HEK293 (cell line): ENCODE results near the gene DMAC1.

ENCODE experiments used
- BCL11A ChIP-seq: fragments of 450-650 bp; formaldehyde crosslinking; IDR thresholded peaks from 2 replicates; pipeline ENCODE4 v1.5.1; 2016; ENCODE audit warnings: low read depth, missing biosample characterization, missing genetic modification characterization
- BCL11B ChIP-seq: fragments of 450-650 bp; formaldehyde crosslinking; IDR thresholded peaks from 2 replicates; pipeline ENCODE4 v1.5.1; 2016; ENCODE audit warnings: low read depth, missing biosample characterization, missing genetic modification characterization
- HOXA7 ChIP-seq: sonication (generic); formaldehyde crosslinking; IDR thresholded peaks from 2 replicates; pipeline ENCODE4 v1.8.1; 2022; ENCODE audit warnings: missing genetic modification reagents, borderline replicate concordance
- HOXC10 ChIP-seq: sonication (generic); formaldehyde crosslinking; IDR thresholded peaks from 2 replicates; pipeline ENCODE4 v1.8.1; 2023; ENCODE audit warnings: mild to moderate bottlenecking, missing genetic modification reagents
- SP7 ChIP-seq: fragments of 450-650 bp; formaldehyde crosslinking; IDR thresholded peaks from 2 replicates; pipeline ENCODE4 v1.5.1; 2016; ENCODE audit warnings: missing biosample characterization, missing genetic modification characterization
- ZBTB7A ChIP-seq: fragments of 450-650 bp; formaldehyde crosslinking; IDR thresholded peaks from 2 replicates; pipeline ENCODE4 v1.5.1; 2016; ENCODE audit warnings: low read depth, missing biosample characterization, missing genetic modification characterization
- ZNF112 ChIP-seq: fragments of 450-650 bp; formaldehyde crosslinking; IDR thresholded peaks from 2 replicates; pipeline ENCODE4 v1.5.0; 2017; ENCODE audit warnings: missing biosample characterization, missing genetic modification characterization
- ZNF155 ChIP-seq: fragments of 450-650 bp; formaldehyde crosslinking; IDR thresholded peaks from 2 replicates; pipeline ENCODE4 v1.5.1; 2016; ENCODE audit warnings: missing biosample characterization, missing genetic modification characterization
- ZNF239 ChIP-seq: fragments of 450-650 bp; formaldehyde crosslinking; IDR thresholded peaks from 2 replicates; pipeline ENCODE4 v1.5.1; 2016; ENCODE audit warnings: missing biosample characterization, missing genetic modification characterization
- ZNF335 ChIP-seq: fragments of 450-650 bp; formaldehyde crosslinking; conservative IDR thresholded peaks from 2 replicates; pipeline ENCODE4 v1.5.1; 2016; ENCODE audit warnings: missing biosample characterization, missing genetic modification characterization
- ZNF433 ChIP-seq: fragments of 450-650 bp; formaldehyde crosslinking; IDR thresholded peaks from 2 replicates; pipeline ENCODE4 v1.5.1; 2016; ENCODE audit warnings: missing biosample characterization, missing genetic modification characterization, low read depth
- ZNF530 ChIP-seq: fragments of 450-650 bp; formaldehyde crosslinking; IDR thresholded peaks from 2 replicates; pipeline ENCODE4 v1.5.1; 2016; ENCODE audit warnings: low read depth, missing biosample characterization, missing genetic modification characterization
- ZNF561 ChIP-seq: fragments of 450-650 bp; IDR thresholded peaks from 2 replicates; pipeline ENCODE4 v1.5.1; 2018; ENCODE audit warnings: missing biosample characterization, missing genetic modification characterization, borderline replicate concordance
- ZNF571 ChIP-seq: fragments of 450-650 bp; formaldehyde crosslinking; IDR thresholded peaks from 2 replicates; pipeline ENCODE4 v1.5.0; 2017; ENCODE audit warnings: missing biosample characterization, missing genetic modification characterization
- ZNF629 ChIP-seq: fragments of 450-650 bp; formaldehyde crosslinking; IDR thresholded peaks from 2 replicates; pipeline ENCODE4 v1.5.1; 2017; ENCODE audit warnings: missing biosample characterization, missing genetic modification characterization
- ZNF660 ChIP-seq: fragments of 450-650 bp; IDR thresholded peaks from 2 replicates; pipeline ENCODE4 v1.5.1; 2018; ENCODE audit warnings: missing biosample characterization, mild to moderate bottlenecking, missing genetic modification characterization
- ZNF707 ChIP-seq: fragments of 450-650 bp; formaldehyde crosslinking; IDR thresholded peaks from 2 replicates; pipeline ENCODE4 v1.5.1; 2016; ENCODE audit warnings: missing biosample characterization, missing genetic modification characterization
- ZNF747 ChIP-seq: fragments of 450-650 bp; formaldehyde crosslinking; IDR thresholded peaks from 2 replicates; pipeline ENCODE4 v1.5.1; 2016; ENCODE audit warnings: missing biosample characterization, missing genetic modification characterization
- ZNF76 ChIP-seq: fragments of 450-650 bp; formaldehyde crosslinking; IDR thresholded peaks from 2 replicates; pipeline ENCODE4; 2016; ENCODE audit warnings: low read depth, missing biosample characterization, missing genetic modification characterization, borderline replicate concordance
- ZNF768 ChIP-seq: fragments of 450-650 bp; formaldehyde crosslinking; IDR thresholded peaks from 2 replicates; pipeline ENCODE4 v1.5.1; 2018; ENCODE audit warnings: missing biosample characterization, mild to moderate bottlenecking, missing genetic modification characterization
- TF ChIP-seq, protein P1 (sequence below): fragments of 450-650 bp; formaldehyde crosslinking; IDR thresholded peaks from 2 replicates; pipeline ENCODE4 v1.5.1; 2016; ENCODE audit warnings: missing biosample characterization, missing genetic modification characterization
- TF ChIP-seq, protein P2 (sequence below): fragments of 450-650 bp; formaldehyde crosslinking; IDR thresholded peaks from 2 replicates; pipeline ENCODE4 v1.5.1; 2017; ENCODE audit warnings: missing biosample characterization, missing genetic modification characterization
- TF ChIP-seq, protein P3 (sequence below): fragments of 450-650 bp; formaldehyde crosslinking; optimal IDR thresholded peaks from 2 replicates; pipeline ENCODE3; 2016; ENCODE audit warnings: missing biosample characterization, mild to moderate bottlenecking, missing genetic modification characterization
- TF ChIP-seq, protein P4 (sequence below): fragments of 450-650 bp; formaldehyde crosslinking; IDR thresholded peaks from 2 replicates; pipeline ENCODE4 v1.5.1; 2016; ENCODE audit warnings: missing biosample characterization, missing genetic modification characterization
- TF ChIP-seq, protein P5 (sequence below): fragments of 450-650 bp; formaldehyde crosslinking; IDR thresholded peaks from 2 replicates; pipeline ENCODE4 v1.5.1; 2016; ENCODE audit warnings: missing biosample characterization, missing genetic modification characterization
- TF ChIP-seq, protein P6 (sequence below): fragments of 450-650 bp; formaldehyde crosslinking; IDR thresholded peaks from 2 replicates; pipeline ENCODE4 v1.5.0; 2017; ENCODE audit warnings: missing biosample characterization, missing genetic modification characterization, borderline replicate concordance
- TF ChIP-seq, protein P7 (sequence below): fragments of 450-650 bp; formaldehyde crosslinking; IDR thresholded peaks from 2 replicates; pipeline ENCODE4 v1.5.1; 2016; ENCODE audit warnings: missing biosample characterization, missing genetic modification characterization, borderline replicate concordance

DMAC1 gene

DNA sequence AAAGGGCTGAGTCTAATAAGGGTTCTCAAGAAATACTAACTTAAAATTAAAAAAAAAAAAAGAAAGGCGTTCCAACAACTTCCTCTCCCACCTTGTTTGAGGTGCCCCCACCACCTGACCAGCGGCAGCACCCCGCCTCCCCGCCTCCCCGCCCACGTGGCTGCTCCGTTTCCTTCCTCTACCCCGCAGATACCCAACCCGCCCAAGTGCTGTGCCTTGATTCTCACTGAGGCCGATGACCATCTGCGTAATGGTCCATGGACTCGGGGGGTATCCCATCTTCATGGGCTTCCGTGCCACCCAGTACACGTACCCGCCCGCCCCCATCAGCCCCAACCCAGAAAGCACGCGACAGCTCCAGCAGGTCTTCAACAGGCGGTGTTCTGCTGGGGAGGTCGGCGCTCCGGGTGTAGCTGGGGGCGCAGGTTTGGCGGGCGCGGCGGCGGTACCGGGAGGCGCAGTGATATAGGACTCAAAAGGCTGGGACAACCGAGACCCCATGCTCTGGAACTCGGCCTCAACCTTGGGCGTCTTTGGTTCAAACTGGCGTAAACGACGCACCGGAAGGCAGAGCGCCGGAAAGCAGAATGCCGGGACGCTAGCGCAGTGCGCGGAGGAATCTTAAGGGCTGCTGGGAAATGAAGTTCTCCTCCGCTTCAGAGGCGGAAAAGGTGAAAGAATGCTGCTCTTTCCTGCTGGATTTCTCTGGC is at the start of gene DMAC1 (continued):
- no peak for TF ChIP-seq ZNF660 (tag by site-specific recombination)
- no peak for TF ChIP-seq ZNF433 (tag by site-specific recombination)
- TF ChIP-seq BCL11B (tag by site-specific recombination): no peak
- TF ChIP-seq, protein P1, sequence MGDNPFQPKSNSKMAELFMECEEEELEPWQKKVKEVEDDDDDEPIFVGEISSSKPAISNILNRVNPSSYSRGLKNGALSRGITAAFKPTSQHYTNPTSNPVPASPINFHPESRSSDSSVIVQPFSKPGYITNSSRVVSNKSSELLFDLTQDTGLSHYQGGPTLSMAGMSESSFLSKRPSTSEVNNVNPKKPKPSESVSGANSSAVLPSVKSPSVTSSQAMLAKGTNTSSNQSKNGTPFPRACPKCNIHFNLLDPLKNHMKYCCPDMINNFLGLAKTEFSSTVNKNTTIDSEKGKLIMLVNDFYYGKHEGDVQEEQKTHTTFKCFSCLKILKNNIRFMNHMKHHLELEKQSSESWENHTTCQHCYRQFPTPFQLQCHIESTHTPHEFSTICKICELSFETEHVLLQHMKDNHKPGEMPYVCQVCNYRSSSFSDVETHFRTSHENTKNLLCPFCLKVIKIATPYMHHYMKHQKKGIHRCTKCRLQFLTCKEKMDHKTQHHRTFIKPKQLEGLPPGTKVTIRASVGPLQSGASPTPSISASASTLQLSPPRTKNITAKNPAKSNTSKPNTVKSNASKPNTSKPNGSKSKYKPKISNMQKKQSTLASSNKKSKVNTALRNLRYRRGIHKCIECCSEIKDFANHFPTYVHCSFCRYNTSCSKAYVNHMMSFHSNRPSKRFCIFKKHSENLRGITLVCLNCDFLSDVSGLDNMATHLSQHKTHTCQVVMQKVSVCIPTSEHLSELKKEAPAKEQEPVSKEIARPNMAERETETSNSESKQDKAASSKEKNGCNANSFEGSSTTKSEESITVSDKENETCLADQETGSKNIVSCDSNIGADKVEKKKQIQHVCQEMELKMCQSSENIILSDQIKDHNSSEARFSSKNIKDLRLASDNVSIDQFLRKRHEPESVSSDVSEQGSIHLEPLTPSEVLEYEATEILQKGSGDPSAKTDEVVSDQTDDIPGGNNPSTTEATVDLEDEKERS: no peak
- TF ChIP-seq HOXA7 (CRISPR knock-in tag): no peak
- TF ChIP-seq ZNF155 (tag by site-specific recombination): no peak
- TF ChIP-seq BCL11A (tag by site-specific recombination): no peak
- TF ChIP-seq ZNF768 (tag by site-specific recombination): no peak
- TF ChIP-seq ZNF335 (tag by site-specific recombination): peak; percentile 73
- TF ChIP-seq, protein P2, sequence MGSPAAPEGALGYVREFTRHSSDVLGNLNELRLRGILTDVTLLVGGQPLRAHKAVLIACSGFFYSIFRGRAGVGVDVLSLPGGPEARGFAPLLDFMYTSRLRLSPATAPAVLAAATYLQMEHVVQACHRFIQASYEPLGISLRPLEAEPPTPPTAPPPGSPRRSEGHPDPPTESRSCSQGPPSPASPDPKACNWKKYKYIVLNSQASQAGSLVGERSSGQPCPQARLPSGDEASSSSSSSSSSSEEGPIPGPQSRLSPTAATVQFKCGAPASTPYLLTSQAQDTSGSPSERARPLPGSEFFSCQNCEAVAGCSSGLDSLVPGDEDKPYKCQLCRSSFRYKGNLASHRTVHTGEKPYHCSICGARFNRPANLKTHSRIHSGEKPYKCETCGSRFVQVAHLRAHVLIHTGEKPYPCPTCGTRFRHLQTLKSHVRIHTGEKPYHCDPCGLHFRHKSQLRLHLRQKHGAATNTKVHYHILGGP (tag by site-specific recombination): no peak
- TF ChIP-seq ZNF561 (tag by site-specific recombination): no peak
- TF ChIP-seq, protein P3, sequence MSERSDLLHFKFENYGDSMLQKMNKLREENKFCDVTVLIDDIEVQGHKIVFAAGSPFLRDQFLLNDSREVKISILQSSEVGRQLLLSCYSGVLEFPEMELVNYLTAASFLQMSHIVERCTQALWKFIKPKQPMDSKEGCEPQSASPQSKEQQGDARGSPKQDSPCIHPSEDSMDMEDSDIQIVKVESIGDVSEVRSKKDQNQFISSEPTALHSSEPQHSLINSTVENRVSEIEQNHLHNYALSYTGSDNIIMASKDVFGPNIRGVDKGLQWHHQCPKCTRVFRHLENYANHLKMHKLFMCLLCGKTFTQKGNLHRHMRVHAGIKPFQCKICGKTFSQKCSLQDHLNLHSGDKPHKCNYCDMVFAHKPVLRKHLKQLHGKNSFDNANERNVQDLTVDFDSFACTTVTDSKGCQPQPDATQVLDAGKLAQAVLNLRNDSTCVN: peak; percentile 37
- no peak for TF ChIP-seq ZNF629 (tag by site-specific recombination)
- TF ChIP-seq ZBTB7A (tag by site-specific recombination): no peak
- TF ChIP-seq ZNF76 (tag by site-specific recombination): peak; percentile 92
- TF ChIP-seq, protein P4, sequence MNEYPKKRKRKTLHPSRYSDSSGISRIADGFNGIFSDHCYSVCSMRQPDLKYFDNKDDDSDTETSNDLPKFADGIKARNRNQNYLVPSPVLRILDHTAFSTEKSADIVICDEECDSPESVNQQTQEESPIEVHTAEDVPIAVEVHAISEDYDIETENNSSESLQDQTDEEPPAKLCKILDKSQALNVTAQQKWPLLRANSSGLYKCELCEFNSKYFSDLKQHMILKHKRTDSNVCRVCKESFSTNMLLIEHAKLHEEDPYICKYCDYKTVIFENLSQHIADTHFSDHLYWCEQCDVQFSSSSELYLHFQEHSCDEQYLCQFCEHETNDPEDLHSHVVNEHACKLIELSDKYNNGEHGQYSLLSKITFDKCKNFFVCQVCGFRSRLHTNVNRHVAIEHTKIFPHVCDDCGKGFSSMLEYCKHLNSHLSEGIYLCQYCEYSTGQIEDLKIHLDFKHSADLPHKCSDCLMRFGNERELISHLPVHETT (tag by site-specific recombination): no peak
- no peak for TF ChIP-seq ZNF571
- TF ChIP-seq ZNF112: no peak
- TF ChIP-seq ZNF239 (tag by site-specific recombination): no peak
- no peak for TF ChIP-seq SP7
- TF ChIP-seq ZNF530 (tag by site-specific recombination): no peak
- TF ChIP-seq, protein P5, sequence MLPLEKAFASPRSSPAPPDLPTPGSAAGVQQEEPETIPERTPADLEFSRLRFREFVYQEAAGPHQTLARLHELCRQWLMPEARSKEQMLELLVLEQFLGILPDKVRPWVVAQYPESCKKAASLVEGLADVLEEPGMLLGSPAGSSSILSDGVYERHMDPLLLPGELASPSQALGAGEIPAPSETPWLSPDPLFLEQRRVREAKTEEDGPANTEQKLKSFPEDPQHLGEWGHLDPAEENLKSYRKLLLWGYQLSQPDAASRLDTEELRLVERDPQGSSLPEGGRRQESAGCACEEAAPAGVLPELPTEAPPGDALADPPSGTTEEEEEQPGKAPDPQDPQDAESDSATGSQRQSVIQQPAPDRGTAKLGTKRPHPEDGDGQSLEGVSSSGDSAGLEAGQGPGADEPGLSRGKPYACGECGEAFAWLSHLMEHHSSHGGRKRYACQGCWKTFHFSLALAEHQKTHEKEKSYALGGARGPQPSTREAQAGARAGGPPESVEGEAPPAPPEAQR (tag by site-specific recombination): no peak
- TF ChIP-seq, protein P6, sequence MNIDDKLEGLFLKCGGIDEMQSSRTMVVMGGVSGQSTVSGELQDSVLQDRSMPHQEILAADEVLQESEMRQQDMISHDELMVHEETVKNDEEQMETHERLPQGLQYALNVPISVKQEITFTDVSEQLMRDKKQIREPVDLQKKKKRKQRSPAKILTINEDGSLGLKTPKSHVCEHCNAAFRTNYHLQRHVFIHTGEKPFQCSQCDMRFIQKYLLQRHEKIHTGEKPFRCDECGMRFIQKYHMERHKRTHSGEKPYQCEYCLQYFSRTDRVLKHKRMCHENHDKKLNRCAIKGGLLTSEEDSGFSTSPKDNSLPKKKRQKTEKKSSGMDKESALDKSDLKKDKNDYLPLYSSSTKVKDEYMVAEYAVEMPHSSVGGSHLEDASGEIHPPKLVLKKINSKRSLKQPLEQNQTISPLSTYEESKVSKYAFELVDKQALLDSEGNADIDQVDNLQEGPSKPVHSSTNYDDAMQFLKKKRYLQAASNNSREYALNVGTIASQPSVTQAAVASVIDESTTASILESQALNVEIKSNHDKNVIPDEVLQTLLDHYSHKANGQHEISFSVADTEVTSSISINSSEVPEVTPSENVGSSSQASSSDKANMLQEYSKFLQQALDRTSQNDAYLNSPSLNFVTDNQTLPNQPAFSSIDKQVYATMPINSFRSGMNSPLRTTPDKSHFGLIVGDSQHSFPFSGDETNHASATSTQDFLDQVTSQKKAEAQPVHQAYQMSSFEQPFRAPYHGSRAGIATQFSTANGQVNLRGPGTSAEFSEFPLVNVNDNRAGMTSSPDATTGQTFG (tag by site-specific recombination): no peak
- no peak for TF ChIP-seq HOXC10 (CRISPR knock-in tag)
- TF ChIP-seq ZNF707: no peak
- TF ChIP-seq, protein P7, sequence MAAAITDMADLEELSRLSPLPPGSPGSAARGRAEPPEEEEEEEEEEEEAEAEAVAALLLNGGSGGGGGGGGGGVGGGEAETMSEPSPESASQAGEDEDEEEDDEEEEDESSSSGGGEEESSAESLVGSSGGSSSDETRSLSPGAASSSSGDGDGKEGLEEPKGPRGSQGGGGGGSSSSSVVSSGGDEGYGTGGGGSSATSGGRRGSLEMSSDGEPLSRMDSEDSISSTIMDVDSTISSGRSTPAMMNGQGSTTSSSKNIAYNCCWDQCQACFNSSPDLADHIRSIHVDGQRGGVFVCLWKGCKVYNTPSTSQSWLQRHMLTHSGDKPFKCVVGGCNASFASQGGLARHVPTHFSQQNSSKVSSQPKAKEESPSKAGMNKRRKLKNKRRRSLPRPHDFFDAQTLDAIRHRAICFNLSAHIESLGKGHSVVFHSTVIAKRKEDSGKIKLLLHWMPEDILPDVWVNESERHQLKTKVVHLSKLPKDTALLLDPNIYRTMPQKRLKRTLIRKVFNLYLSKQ (tag by site-specific recombination): no peak
- no peak for TF ChIP-seq ZNF747 (tag by site-specific recombination)
